Naive thymus-derived CD4-positive, alpha-beta T cell (primary cell): Measurements from ENCODE around the gene WNT6. TPM values are rescaled to one million over a fixed set of nuclear protein-coding genes. Genes with fewer than 3 reads are reported as not detected.

ENCODE experiments used
- ATAC-seq: fragments of 150-1000 bp; cut with Tn5 transposase; 2 replicates; pipeline ENCODE4 v1.10.0; 2021; ENCODE audit warnings: mild to moderate bottlenecking, moderate library complexity
- CTCF ChIA-PET: fragments of 350-600 bp; sonication (Branson Sonifier 250); formaldehyde crosslinking; loops from one replicate; lab custom pipeline; 2021; ENCODE audit warnings: antibody characterized with exemption; lab: Charles Lee
- POLR2A ChIA-PET: fragments of 350-600 bp; sonication (Branson Sonifier 250); formaldehyde crosslinking; loops from one replicate; lab custom pipeline; 2021; ENCODE audit warnings: antibody characterized with exemption, inconsistent platforms; lab: Charles Lee
- DNase-seq, 9 donors: peaks; one replicate each; pipeline versions ENCODE4 v3.0.0 to v3.0.0-alpha.2; 2020 to 2022; ENCODE audit warnings: mixed read lengths in 1 of 9
- H3K27ac ChIP-seq: one replicate; pipeline ENCODE4 v1.7.0; 2013; ENCODE audit warnings: mild to moderate bottlenecking, low read depth, low read length, moderate library complexity
- H3K27me3 ChIP-seq, 2 donors: one replicate each; pipeline ENCODE4 v1.7.0; 2013; ENCODE audit warnings: low read length in 2 of 2, mild to moderate bottlenecking in 2 of 2, moderate library complexity in 2 of 2; ENCODE audit not compliant: control insufficient read depth in 2 of 2, insufficient read depth in 2 of 2
- H3K36me3 ChIP-seq, 3 experiments: 1 replicate in 2 of 3; 2 replicates in 1 of 3; pipeline ENCODE4 v1.7.0; 2013; ENCODE audit warnings: low read length in 3 of 3, mild to moderate bottlenecking in 3 of 3, moderate library complexity in 1 of 3; ENCODE audit not compliant: insufficient read depth in 3 of 3, control insufficient read depth in 2 of 3
- H3K4me1 ChIP-seq, 2 donors: one replicate each; pipeline ENCODE4 v1.7.0; 2013; ENCODE audit warnings: low read length in 2 of 2, mild to moderate bottlenecking in 2 of 2, moderate library complexity in 1 of 2; ENCODE audit not compliant: control insufficient read depth in 2 of 2, insufficient read depth in 2 of 2
- H3K4me3 ChIP-seq: 2 replicates; pipeline ENCODE4 v1.7.0; 2013; ENCODE audit warnings: mild to moderate bottlenecking, low read length
- H3K9me3 ChIP-seq, 3 experiments: 1 replicate in 2 of 3; 2 replicates in 1 of 3; pipeline ENCODE4 v1.7.0; 2013; ENCODE audit warnings: low read length in 3 of 3; ENCODE audit not compliant: control insufficient read depth in 2 of 3
- H3K27ac Mint-ChIP-seq, 9 donors: one replicate each; pipeline ENCODE4 v1.8.0; 2020 to 2022; ENCODE audit warnings: mixed read lengths in 9 of 9, mild to moderate bottlenecking in 8 of 9, moderate library complexity in 5 of 9, inconsistent platforms in 2 of 9
- H3K27me3 Mint-ChIP-seq, 5 donors: one replicate each; pipeline ENCODE4 v1.8.0; 2021 to 2022; ENCODE audit warnings: mixed read lengths in 5 of 5, mild to moderate bottlenecking in 1 of 5
- H3K36me3 Mint-ChIP-seq, 5 donors: one replicate each; pipeline ENCODE4 v1.8.0; 2020 to 2022; ENCODE audit warnings: mixed read lengths in 5 of 5, mild to moderate bottlenecking in 3 of 5, inconsistent platforms in 1 of 5
- H3K4me1 Mint-ChIP-seq, 7 donors: one replicate each; pipeline ENCODE4 v1.8.0; 2020 to 2022; ENCODE audit warnings: mixed read lengths in 7 of 7, mild to moderate bottlenecking in 3 of 7, inconsistent platforms in 1 of 7
- H3K4me3 Mint-ChIP-seq, 10 donors: one replicate each; pipeline ENCODE4 v1.8.0; 2020 to 2022; ENCODE audit warnings: mild to moderate bottlenecking in 10 of 10, mixed read lengths in 10 of 10, moderate library complexity in 6 of 10, inconsistent platforms in 2 of 10
- H3K9me3 Mint-ChIP-seq, 11 donors: one replicate each; pipeline ENCODE4 v1.8.0; 2020 to 2022; ENCODE audit warnings: mixed read lengths in 11 of 11, mild to moderate bottlenecking in 4 of 11, inconsistent platforms in 1 of 11, moderate library complexity in 1 of 11
- intact Hi-C, 2 donors: fragments of 100-400 bp; cut with micrococcal nuclease; formaldehyde crosslinking; loops; one replicate each; pipeline ENCODE4 v1.15.1; 2023
- polyA plus RNA-seq, 2 donors: library from polyadenylated mRNA; unstranded; fragments of 300-500 nt; fragmentation: Illumina TruSeq; gene quantifications; one replicate each; pipeline ENCODE4 v1.2.3, GENCODE V29; 2021
- total RNA-seq, 6 experiments: library from RNA in 5 of 6; stranded (reverse) in 5 of 6; gene quantifications; 1 replicate in 5 of 6; 2 replicates in 1 of 6; pipeline ENCODE4 v1.2.3 and lab custom pipeline; 2021 to 2026

The WNT6 gene
- total and polyA plus RNA-seq, 7 experiments from 2014 or later, result 0.11 to 0.22 TPM; not detected in 5

DNA sequence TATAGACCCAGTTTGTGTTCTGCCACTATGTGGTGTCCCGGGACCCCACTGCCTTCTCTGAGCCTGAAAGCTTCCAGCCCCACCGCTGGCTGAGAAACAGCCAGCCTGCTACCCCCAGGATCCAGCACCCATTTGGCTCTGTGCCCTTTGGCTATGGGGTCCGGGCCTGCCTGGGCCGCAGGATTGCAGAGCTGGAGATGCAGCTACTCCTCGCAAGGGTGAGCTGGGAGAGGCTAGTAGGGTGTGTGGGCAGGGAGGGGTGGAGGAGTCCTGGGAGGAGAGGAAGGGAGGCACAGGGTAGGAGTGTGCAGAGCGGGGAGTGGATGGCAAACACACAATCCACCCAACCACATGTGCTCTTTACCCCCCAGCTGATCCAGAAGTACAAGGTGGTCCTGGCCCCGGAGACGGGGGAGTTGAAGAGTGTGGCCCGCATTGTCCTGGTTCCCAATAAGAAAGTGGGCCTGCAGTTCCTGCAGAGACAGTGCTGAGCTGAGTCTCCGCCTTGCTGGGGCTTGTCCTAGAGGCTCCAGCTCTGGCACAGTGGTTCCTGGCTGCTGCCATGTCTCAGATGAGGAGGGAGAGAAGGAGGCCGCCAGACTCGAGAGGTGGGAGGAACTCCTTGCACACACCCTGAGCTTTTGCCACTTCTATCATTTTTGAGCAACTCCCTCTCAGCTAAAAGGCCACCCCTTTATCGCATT, 44.9 kb upstream of the WNT6 start:
- Histone ChIP-seq H3K9me3 (no peaks in the 10 kb centered on the region), H3K4me3 (no peak overlapping the region), H3K36me3 (no peaks in the 10 kb centered on the region), H3K27ac (no peak overlapping the region), H3K4me1 (no peaks in the 10 kb centered on the region), H3K27me3 (no peaks in the 10 kb centered on the region)
- ChIA-PET POLR2A (no interaction called here), CTCF (no interaction called here)
- intact Hi-C loops, result no loop called here
- no peak overlapping the region for H3K4me3 Mint-ChIP-seq
- peaks cover 0 to 2% (median 0%) of the 10 kb centered on the region in 11 donors for H3K9me3 Mint-ChIP-seq
- peaks cover 10 to 19% (median 13%) of the 10 kb centered on the region in 5 donors for H3K27me3 Mint-ChIP-seq
- peaks cover 0 to 2% (median 0%) of the 10 kb centered on the region in 7 donors for H3K4me1 Mint-ChIP-seq
- H3K27ac Mint-ChIP-seq, result no peak overlapping the region
- H3K36me3 Mint-ChIP-seq, result no peaks in the 10 kb centered on the region
- no peak for ATAC-seq
- DNase-seq, result no peak

DNA sequence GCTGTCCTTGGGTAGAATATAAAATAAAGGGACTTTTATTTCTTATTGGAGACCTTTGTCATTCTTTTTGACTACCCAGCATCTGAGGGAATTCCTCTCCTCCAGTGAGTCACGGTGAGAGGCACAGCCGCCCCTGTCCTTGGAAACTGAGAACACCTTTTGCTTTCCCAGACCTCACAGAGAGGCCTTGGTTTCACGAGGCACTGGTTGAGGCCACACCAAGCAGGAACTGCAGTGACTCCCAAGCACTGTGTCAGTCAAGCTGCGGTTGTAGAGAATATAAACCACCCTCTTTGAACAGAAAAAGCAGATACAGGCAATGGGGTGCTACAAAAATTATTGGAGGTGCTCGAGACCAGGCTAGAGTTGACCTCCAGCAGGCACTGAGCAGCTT, 44.4 kb upstream of the WNT6 start:
- Mint-ChIP-seq H3K4me3 (no peak overlapping the region), H3K36me3 (no peaks in the 10 kb centered on the region), H3K27ac (no peak overlapping the region), H3K4me1 (peaks cover 0 to 2% (median 0%) of the 10 kb centered on the region in 7 donors), H3K9me3 (peaks cover 0 to 2% (median 0%) of the 10 kb centered on the region in 11 donors), H3K27me3 (peaks cover 10 to 19% (median 11%) of the 10 kb centered on the region in 5 donors)
- Histone ChIP-seq H3K36me3 (no peaks in the 10 kb centered on the region), H3K4me3 (no peak overlapping the region), H3K27me3 (no peaks in the 10 kb centered on the region), H3K27ac (no peak overlapping the region), H3K9me3 (no peaks in the 10 kb centered on the region), H3K4me1 (no peaks in the 10 kb centered on the region)
- POLR2A ChIA-PET, result no interaction called here
- DNase-seq, result no peak
- CTCF ChIA-PET, result no interaction called here
- intact Hi-C loops, result no loop called here
- ATAC-seq, result no peak

DNA sequence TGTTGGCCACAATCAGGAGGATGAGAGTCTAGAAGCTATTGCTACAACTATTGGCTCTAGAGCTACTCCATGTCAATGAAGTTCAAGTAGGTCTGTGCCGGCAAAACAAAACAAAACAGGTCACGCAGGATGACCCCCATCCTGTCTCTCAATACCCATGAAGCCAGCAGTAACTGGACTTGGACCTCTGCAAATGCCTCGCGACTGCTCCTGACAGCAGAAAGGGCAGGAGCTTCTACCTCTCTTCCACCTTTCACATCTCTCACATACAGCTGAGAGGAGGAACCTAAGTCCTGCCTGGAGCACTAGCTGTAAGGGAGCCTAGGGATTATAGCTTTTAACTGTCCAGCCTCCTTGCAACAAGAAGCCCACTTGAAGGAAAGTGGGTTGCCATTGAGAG, 44.0 kb upstream of the WNT6 start:
- H3K36me3 ChIP-seq, result no peaks in the 10 kb centered on the region
- H3K9me3 Mint-ChIP-seq, result peaks cover 0 to 2% (median 0%) of the 10 kb centered on the region in 11 donors
- no peaks in the 10 kb centered on the region for H3K36me3 Mint-ChIP-seq
- no peak overlapping the region for H3K27ac ChIP-seq
- H3K4me1 Mint-ChIP-seq, result peaks cover 0 to 2% (median 0%) of the 10 kb centered on the region in 7 donors
- H3K27me3 Mint-ChIP-seq, result peaks cover 10 to 22% (median 14%) of the 10 kb centered on the region in 5 donors
- no peak for ATAC-seq
- no peak overlapping the region for H3K27ac Mint-ChIP-seq
- no peaks in the 10 kb centered on the region for H3K9me3 ChIP-seq
- intact Hi-C loops, result no loop called here
- ChIA-PET POLR2A (no interaction called here), CTCF (no interaction called here)
- H3K27me3 ChIP-seq, result no peaks in the 10 kb centered on the region
- H3K4me3 ChIP-seq, result no peak overlapping the region
- no peak for DNase-seq
- H3K4me1 ChIP-seq, result no peaks in the 10 kb centered on the region
- no peak overlapping the region for H3K4me3 Mint-ChIP-seq

DNA sequence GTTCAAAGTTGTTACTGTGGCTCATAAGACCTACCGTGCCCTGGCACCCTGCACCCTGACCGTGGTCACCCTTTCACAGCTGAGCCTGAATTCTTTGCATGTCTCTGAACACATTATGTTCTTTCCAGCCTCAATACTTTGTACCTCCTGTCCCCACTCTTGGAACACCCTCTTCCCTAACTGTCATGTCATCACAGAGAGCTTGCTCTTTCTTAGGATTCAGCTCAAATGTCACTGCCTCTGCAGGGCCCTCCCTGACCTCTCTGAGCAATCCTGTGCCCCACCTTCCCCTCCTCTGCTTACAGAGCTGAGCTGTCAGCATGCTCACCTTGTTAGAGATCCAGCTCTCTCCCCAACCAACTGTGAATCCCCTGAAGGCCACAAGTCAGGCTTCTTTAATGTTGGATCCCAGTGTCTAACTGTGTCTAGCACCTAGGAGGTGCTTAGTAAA, 43.0 kb upstream of the WNT6 start:
- Mint-ChIP-seq H3K4me3 (no peak overlapping the region), H3K27me3 (peaks cover 11 to 21% (median 14%) of the 10 kb centered on the region in 5 donors), H3K27ac (no peak overlapping the region), H3K9me3 (peaks cover 0 to 2% (median 0%) of the 10 kb centered on the region in 11 donors), H3K36me3 (no peaks in the 10 kb centered on the region), H3K4me1 (peaks cover 0 to 2% (median 0%) of the 10 kb centered on the region in 7 donors)
- ATAC-seq, result no peak
- H3K9me3 ChIP-seq, result no peaks in the 10 kb centered on the region
- POLR2A ChIA-PET, result no interaction called here
- H3K27ac ChIP-seq, result no peak overlapping the region
- CTCF ChIA-PET, result no interaction called here
- DNase-seq, result no peak
- H3K4me3 ChIP-seq, result no peak overlapping the region
- intact Hi-C loops, result no loop called here
- H3K4me1 ChIP-seq, result no peaks in the 10 kb centered on the region
- no peaks in the 10 kb centered on the region for H3K27me3 ChIP-seq
- no peaks in the 10 kb centered on the region for H3K36me3 ChIP-seq

DNA sequence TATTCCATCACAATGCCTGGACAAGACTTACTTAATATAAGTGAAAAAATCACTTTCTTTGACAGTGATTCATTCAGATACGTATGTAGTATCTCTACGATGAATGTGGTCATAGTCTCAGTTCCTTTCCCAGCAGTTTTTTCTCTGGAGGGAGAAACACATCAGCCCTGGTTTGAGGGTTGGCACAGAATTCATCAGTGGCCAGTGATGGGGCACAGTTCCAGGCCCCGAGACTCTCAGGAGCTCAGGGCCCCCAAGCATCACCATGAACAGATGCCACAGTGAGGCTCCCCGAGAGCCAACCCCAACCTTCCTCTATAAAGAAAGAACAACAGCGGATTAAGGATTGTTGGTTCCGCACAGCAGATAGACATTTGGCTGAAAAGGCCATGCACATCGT, 40.5 kb upstream of the WNT6 start:
- Mint-ChIP-seq H3K27ac (no peak overlapping the region), H3K36me3 (no peaks in the 10 kb centered on the region), H3K4me3 (no peak overlapping the region), H3K9me3 (no peaks in the 10 kb centered on the region), H3K27me3 (peaks cover 6 to 21% (median 14%) of the 10 kb centered on the region in 5 donors), H3K4me1 (peaks cover 0 to 2% (median 0%) of the 10 kb centered on the region in 7 donors)
- no peak overlapping the region for H3K4me3 ChIP-seq
- ATAC-seq (no peak), DNase-seq (no peak)
- H3K27me3 ChIP-seq, result no peaks in the 10 kb centered on the region
- H3K4me1 ChIP-seq, result no peaks in the 10 kb centered on the region
- no peak overlapping the region for H3K27ac ChIP-seq
- intact Hi-C loops, result no loop called here
- POLR2A ChIA-PET, result no interaction called here
- no peaks in the 10 kb centered on the region for H3K9me3 ChIP-seq
- CTCF ChIA-PET, result no interaction called here
- H3K36me3 ChIP-seq, result no peaks in the 10 kb centered on the region

DNA sequence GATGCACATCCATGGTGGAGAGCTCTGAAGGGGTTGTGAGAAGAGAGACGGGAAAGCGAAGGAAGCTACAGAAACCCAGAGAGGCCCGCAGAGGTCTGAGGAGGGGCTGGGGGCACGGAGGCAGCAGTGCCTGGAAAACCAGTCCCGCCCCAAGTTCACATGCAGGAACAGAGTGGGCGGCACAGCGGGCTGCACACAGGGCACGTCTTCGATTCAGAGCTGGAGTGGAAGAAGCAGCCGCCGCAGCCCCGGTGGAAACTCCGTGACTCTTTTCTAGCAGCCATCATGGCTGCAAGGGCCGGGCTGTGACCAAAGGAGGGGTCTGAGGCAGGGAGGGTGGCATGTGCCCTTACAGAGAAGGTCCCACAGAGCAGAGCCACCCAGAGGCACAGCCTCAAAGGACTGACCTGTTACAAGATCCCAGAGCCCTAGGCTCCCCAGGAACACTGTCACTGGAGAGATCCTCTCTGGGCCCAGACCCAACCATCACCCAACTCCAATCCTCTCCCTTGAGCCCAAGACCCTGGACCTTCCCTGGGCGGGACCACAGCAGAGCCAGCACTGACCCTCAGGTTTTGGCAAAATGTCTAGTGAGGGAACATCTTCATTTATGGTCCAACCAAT, 38.7 kb upstream of the WNT6 start:
- Mint-ChIP-seq H3K36me3 (no peaks in the 10 kb centered on the region), H3K4me1 (no peaks in the 10 kb centered on the region), H3K27me3 (peaks cover 6 to 21% (median 14%) of the 10 kb centered on the region in 5 donors), H3K9me3 (no peaks in the 10 kb centered on the region), H3K27ac (no peak overlapping the region), H3K4me3 (no peak overlapping the region)
- ATAC-seq, result no peak
- Histone ChIP-seq H3K36me3 (no peaks in the 10 kb centered on the region), H3K9me3 (no peaks in the 10 kb centered on the region), H3K27me3 (no peaks in the 10 kb centered on the region), H3K4me1 (no peaks in the 10 kb centered on the region), H3K4me3 (no peak overlapping the region), H3K27ac (no peak overlapping the region)
- intact Hi-C loops, result no loop called here
- ChIA-PET POLR2A (no interaction called here), CTCF (no interaction called here)
- no peak for DNase-seq
